ENCODE data around the gene FAM120B.

Gene FAM120B

DNA sequence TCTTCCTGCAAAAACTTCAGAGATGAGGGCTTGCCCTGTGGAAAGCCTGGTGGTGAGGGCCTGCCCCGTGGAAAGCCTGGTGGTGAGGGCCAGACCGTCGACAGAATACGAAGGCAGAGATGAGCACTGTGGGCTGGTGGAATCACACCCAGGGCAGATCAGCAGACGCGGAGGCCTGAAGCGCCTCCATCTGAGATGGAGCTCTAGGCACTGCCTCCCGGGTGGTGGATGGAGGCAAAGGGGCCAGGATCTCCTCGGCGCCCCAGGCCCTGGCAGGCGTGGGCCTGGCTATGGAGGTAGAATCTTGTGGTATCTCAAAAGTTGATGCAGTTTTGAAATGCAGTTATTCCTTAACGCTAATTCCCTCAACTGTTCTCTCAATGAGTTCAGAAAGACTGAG, 141.8 kb downstream of the FAM120B start:
- DNase-seq, result no peak

DNA sequence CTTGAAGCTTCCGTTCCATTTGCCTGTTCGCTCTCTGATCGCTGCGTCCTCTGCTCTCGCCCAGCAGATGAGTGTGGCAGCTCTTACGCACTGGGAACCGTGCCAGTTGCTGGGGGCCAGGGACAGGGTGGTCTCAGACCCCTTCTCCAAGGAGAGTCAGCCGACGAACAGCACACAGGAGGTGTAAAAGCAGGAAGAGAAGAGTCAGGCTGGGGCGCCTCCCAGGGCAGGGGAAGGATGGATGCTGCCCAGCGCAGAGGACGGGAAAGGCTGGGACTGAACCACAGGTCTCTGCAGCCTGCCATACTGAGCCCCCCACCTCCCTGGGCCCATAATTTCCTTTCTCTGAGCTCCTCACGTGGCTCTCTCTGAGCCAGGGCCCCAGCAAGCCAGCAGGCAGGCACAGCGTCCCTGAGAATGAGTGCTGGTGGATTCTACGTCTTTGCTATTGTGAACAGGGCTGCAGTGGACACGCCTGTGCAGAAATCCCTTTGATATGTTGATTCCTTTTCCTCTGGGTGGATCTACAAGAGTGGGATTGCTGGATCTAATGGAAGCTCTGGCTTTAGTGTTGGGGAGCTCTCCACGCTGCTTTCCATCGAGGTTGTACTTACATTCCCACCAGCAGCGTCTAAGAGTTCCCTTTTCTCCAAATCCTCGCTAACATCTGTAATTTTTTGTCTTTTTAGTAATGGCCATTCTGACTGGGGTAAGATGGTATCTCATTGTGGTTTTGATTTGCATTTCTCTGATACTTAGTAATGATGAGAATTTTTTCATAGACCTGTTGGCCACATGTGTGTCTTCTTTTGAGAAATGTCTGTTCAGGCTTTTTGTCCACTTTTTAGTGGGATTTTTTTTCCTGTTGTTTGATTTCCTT, 142.4 kb downstream of the FAM120B start:
- DNase-seq, result no peak

DNA sequence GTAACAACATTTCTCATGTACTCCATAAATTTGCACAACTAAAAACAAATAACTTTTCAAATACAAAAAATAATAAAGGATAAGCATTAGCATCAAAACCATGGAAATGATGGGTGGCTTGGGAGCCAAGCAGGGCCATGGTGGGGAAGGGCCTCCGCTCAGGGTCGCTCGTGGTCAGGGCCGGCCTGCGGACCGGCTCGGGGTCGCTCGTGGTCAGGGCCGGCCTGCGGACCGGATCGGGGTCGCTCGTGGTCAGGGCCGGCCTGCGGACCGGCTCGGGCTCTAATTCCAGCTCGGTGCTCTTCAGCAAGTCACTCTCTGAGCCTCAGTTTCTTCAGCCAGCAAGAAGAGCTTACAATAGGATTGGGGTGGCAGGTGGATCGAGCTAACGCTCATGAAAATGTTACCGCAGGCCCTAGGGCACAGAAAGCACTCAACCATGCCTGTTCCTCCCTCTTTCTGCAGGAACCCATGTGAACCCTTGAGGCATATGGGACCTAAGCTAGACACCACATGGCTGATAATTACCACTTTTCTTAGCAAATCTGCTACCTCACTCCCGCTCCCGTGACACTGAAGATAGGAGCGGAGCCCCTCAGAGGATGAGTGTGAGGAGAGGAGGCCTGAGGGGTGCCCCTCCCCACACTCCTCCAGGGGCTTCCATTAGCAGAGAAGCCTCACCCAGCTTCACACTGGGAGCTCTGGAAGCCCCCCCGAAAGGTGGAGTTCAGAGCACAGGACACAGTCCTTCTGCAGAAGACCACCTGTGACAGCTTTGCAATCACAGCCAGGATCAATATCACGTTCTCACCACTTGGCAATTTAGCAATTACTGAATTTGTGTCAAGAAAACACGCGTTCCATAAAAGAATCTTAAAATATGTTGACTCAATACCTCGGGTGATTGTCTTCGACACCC, 143.5 kb downstream of the FAM120B start:
- DNase-seq, result no peak

DNA sequence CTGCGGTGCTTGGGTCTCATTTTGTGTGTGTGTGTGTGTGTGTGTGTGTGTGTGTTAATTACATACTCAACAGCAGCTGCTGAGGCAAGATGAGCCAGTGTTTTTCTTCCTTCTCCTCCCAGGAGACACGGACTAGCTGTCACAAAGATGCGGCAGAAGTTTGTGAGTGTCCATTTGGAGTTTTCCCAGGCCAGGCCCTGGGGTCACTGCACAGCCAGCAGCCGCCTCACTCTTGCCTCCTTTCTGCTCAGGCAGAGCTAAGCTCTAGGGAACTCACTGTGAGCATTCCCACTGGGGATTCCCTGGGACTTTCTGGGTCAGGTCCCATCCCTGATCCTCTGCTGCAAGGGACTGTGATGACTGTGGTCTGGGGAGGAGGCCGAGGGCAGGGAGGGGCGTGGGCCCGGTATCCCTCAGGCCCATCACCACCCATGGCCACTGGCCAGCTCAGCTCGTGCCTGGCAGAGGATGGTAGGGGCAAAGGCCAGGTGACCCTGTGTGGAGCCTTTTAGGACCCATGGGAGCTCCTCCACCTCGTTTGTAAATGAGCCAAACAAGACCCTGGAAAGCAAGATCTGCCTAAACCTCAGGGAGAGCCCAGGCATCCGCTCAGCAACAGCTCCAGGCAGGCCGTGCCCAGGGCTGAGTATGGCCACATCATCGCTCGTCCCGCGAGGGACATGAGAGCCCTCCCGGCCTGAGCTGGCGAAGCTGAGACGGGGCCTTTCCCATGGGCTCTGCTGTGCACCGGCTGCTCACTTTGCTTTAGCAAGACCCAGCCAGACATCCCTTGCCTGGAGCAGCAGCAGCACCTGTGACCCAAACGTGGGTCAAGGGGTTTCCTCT, 144.6 kb downstream of the FAM120B start:
- DNase-seq, result no peak

DNA sequence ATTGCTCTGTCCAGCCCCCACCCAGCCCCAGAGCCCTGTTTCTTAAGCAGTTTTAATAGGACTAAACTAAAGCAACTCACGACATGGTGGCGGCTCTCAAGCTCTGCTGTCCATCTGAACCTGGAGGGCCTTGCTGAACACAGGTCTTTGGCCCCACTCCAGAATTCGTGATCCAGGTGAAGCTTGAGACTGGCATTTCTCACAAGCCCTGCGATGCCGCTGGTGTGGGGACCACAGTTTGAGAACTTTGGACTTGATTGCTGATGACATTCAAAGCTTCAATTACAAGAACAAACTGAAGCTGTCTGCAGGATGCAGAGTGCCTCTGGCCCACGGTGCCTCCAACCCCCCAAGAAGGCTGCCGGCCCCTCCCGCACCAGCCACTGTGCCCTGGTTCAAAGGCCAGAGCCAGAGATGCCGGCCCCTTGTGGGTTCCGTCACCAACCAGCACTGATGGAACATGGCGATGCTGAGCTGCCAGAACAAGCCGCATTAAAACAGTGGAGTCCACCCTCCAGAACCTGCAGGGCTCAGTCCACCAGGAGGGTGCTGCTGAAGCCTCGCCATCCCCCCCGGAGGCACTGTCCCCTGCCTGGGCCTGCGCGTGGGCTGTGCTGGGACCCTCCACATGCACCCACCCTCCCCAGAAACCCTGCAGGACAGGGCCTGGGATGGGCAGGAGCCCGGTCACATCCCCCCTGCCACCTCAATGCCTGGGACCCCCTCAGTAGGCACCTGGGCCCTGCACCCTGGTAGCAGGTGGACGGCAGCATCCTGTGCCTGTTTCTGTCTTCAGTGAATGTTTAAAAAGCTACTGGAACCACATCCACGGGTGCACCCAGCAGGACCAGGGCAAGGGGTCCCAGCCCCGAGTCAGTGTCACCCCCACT, 145.4 kb downstream of the FAM120B start:
- no peak for DNase-seq

DNA sequence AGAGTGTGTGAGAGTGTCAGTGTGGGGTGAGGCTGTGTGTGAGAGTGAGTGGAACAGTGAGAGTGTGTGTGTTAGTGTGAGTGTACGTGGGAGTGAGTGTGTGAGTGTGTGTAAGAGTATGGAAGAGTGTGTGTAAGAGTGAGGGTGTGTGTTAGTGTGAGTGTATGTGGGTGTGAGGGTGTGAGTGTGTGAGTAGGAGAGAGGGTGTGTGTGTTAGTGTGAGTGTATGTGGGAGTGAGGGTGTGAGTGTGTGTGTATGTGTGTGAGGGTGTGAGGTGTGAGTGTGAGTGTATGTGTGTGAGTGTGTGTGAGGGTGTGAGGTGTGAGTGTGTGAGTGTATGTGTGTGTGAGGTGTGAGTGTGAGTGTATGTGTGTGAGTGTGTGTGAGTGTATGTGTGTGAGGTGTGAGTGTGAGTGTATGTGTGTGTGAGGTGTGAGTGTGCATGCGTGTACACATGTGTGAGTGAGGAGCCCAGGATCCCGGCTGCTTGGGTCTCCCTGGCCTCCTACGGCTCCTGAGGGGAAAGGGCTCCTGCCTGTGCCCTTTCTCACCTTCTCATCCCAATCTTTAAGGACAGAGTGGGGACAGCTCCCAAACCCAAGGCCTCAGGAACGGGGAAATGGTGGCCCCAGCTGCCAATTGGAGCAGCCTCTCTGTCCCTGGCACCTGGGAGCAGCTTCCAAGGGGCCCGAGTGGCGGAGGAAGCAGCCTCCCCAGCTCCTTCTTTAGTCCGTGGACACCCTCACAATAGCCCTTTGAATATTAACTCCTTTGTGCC, 146.4 kb downstream of the FAM120B start:
- DNase-seq, result no peak

DNA sequence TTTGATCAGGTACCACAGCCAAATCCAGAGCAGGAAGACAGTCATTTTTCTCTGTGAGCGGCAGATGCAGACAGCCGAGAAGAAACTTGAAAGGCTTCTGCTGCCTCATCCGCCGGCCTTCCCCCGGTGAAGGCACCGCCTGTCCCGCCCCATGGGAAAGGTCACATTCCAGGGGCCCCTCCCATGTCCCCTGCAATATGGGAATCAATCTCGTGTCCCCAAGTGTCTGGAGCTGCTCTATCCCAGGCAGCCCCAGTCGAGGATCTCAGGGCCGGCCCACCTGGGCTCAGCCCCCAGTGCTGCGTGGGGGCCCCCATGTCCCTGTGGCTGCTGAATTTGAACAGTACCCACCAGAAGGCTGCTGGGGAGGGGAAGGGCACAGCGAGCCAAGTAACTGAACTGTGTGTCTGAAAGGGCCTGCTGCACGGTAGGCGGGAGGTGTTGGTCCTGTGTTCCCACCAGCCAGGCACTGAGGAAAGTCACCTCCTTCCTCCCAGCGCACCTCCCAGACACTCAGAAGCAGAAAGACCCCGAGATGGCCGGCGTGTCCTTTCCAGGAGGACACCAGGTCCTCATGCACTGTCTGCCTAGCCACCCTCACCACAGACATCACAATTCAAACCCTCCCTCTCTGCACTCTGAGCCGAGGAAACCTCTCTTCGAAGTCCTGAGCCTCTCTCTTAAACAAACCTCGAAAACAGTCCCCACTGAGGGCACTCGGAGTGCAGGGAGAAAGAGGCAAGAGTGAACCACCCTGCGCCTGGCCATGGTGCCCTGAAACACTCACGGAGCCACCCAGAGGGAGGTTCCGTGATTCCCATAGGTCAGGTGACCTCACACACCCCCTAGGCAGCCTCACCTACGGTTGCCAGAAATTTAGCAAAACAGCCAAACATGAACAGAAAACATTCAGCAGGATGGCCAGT, 147.3 kb downstream of the FAM120B start:
- DNase-seq, result no peak

DNA sequence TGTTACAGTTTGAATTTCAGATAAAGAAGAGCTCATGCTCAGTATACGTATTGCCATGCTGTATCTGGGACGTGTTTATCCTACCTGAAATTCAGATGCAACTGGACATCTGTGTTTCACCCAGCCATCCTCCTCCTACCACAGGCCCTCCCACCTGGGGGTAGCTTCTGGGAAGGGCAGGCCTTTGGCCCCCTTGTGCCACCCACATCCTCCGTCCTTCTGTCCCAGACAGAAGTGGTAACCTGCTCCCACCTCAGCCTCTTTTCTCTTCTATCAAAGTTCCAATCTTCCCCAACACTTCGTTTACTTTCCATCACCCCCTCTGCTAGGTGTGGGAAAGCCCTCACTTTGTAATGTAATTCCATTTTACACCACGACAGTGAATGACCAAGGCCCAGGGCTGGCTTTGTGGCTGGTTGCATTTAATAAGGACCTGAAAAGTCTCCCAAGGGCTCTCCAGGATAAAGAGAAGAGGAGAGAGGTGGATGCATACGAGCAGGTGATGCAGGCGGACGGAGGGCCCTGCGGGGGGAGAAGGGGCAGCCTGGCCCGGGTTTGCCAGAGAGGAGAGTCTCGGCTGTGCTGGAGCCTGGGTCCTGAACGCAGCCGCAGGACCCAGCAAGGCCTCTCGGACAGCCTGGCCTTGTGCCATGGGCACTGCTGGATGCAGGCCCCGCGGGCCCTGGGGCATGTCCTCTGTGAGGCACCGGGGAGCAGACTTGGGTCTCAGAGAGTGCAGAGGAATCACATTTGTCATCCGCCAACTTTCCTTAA, 148.1 kb downstream of the FAM120B start:
- DNase-seq, result no peak

DNA sequence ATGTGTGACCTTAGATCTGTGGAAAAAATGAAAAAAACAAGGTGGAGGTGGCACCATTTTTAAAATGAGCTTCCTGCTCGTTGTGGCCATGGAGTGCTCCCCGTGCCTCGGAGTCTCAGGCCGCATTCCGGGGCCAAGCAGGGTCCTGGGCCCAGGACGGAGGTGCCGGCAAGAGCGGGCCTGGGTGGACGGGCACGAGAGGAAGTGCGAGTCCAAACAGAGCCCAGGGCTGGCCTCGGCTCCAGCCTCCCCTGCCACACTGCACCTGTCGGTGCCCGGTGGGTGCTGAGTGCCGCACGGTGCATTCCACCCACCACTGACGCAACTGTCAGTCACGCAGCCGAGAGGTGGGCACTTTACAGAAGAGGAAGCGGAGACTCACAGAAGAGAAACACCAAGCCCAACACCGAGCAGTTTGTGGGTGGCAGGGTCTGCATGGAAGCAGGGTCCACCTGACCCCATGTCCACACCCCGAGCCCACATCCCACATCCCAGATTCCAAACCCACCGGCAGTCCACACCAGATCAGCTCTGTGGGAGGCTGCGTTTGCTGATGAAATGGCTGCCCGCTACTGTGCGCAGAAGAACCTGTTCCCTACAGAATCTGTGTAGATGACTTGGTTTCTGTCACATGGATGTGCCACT, 148.9 kb downstream of the FAM120B start:
- DNase-seq, result no peak

DNA sequence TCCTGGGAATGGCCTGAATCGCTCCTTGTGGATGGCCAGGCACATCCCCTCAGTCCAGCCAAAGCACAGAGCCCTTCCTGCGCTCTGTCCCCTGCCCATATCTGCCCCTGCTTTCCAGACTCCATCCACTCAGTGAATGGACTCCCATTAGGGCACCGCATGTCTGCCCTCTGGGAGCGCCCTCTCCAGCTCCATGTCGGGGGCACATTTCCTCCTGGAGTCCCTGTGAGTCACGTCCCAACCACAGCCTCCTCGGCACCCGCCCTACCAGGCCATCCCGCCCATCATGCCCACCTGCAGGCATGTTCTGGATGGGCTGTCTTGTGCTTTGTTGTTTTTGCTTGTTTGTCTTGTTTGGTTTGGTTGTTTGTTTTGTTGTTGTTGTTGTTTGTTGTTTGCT, 149.8 kb downstream of the FAM120B start:
- no peak for DNase-seq

Data from activated gamma-delta T cell (primary cell).